Fibroblast of lung (primary cell): Measurements from ENCODE around the gene SPATC1L. TPM values are rescaled to one million over a fixed set of nuclear protein-coding genes. Genes with fewer than 3 reads are reported as not detected.

Source experiments
- DNase-seq, 2 donors: peaks; one replicate each; pipeline versions ENCODE4 v3.0.0 to v3.0.0-alpha.2; 2010; ENCODE audit warnings: low read depth in 2 of 2
- H2AFZ ChIP-seq: 2 replicates; pipeline ENCODE4 v1.5.1; 2012; ENCODE audit warnings: low read length, control low read depth, inconsistent platforms
- H3K27ac ChIP-seq: 2 replicates; pipeline ENCODE4 v1.5.1; 2011; ENCODE audit warnings: low read length, control low read depth; ENCODE audit not compliant: insufficient read depth
- H3K27me3 ChIP-seq: 2 replicates; pipeline ENCODE4 v1.5.1; 2011; ENCODE audit warnings: mild to moderate bottlenecking, low read length; ENCODE audit not compliant: control insufficient read depth, insufficient read depth
- H3K36me3 ChIP-seq: 2 replicates; pipeline ENCODE4 v1.5.1; 2011; ENCODE audit warnings: low read length; ENCODE audit not compliant: control insufficient read depth, insufficient read depth
- H3K4me1 ChIP-seq: 2 replicates; pipeline ENCODE4 v1.5.1; 2011; ENCODE audit warnings: low read length; ENCODE audit not compliant: control insufficient read depth, insufficient read depth; ENCODE audit errors: extremely low read depth
- H3K4me2 ChIP-seq: 2 replicates; pipeline ENCODE4 v1.5.1; 2011; ENCODE audit warnings: low read length, control low read depth; ENCODE audit not compliant: insufficient read depth; ENCODE audit errors: extremely low read depth
- H3K4me3 ChIP-seq, 4 experiments: fragments of 200-600 bp in 1 of 4; sonication (generic) in 1 of 4; replicated peaks in 1 of 4; 2 replicates each; pipeline ENCODE4 v1.5.1; 2011 to 2016; ENCODE audit warnings: low read length in 4 of 4, low read depth in 3 of 4, mild to moderate bottlenecking in 3 of 4, control low read depth in 2 of 4, inconsistent platforms in 1 of 4, mixed read lengths in 1 of 4; ENCODE audit not compliant: insufficient read depth in 1 of 4; ENCODE audit errors: control extremely low read depth in 1 of 4
- H3K79me2 ChIP-seq: 2 replicates; pipeline ENCODE4 v1.5.1; 2012; ENCODE audit warnings: mild to moderate bottlenecking, low read length, inconsistent platforms; ENCODE audit not compliant: control insufficient read depth, insufficient read depth
- H3K9ac ChIP-seq: 2 replicates; pipeline ENCODE4 v1.5.1; 2011; ENCODE audit warnings: mild to moderate bottlenecking, low read length, control low read depth; ENCODE audit not compliant: insufficient read depth
- H3K9me3 ChIP-seq: 2 replicates; pipeline ENCODE4 v1.5.1; 2012; ENCODE audit warnings: low read depth, low read length; ENCODE audit not compliant: control insufficient read depth, insufficient read depth
- H4K20me1 ChIP-seq: 2 replicates; pipeline ENCODE4 v1.5.1; 2011; ENCODE audit warnings: low read length; ENCODE audit not compliant: control insufficient read depth, insufficient read depth; ENCODE audit errors: extremely low read depth
- EZH2 ChIP-seq: IDR thresholded peaks from 2 replicates; pipeline ENCODE4 v1.5.1; 2012; ENCODE audit warnings: low read length, control low read depth, mild to moderate bottlenecking; ENCODE audit errors: missing control alignments
- polyA plus RNA-seq, 2 donors: library from polyadenylated mRNA; depleted of rRNA in 1 of 2; stranded (reverse) in 1 of 2; unstranded in 1 of 2; fragments of >200 nt; gene quantifications; 2 replicates each; pipeline ENCODE4 v1.2.1, GENCODE V29; 2011 to 2012; ENCODE audit warnings: missing spikeins in 1 of 2
- total RNA-seq: library from RNA; depleted of rRNA; stranded (reverse); fragments of >200 nt; gene quantifications from 2 replicates; pipeline ENCODE4 v1.2.1, GENCODE V29; 2014
- TF ChIP-seq, protein P1 (sequence below), 2 donors: IDR thresholded peaks in 1 of 2; conservative IDR thresholded peaks in 1 of 2; 1 replicate in 1 of 2; 2 replicates in 1 of 2; pipeline ENCODE4 v1.5.1; 2011 to 2012; ENCODE audit warnings: low read length in 2 of 2, control low read depth in 1 of 2, inconsistent platforms in 1 of 2, low read depth in 1 of 2, mild to moderate bottlenecking in 1 of 2

SPATC1L gene
- total and polyA plus RNA-seq, 2 donors (not counting 1 experiment from before 2014, with no cell fraction given), result 2.9 to 9.6 TPM

DNA sequence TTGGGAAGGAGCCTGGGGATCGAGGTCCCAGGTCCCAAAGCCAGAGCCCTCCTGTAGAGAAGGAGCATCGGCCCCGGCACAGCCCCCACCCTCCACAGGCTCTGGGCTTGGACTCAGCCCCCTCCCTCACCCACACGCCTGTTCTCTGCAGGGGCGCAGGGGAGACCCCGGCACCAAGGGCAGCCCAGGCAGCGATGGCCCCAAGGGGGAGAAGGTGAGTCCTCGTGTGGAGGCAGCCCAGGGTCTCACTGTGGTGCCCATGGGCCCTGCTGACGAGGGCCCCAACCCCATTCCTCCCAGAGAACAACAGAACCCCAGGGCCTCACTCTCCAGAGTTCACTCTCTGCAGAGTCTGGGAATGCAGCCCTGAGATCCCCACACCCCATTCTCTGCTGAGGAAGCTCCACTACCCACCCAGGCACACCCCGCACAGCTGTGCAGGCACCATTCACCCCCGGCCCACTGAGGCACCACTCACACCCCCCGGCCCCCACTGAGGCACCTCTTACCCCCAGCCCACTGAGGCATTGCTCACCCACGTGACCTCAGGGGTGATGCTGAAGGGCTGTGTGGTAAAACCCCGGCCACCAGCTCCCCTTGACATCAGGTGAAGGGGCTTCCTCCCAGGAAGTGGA lies 64.5 kb downstream of the SPATC1L start:
- no peaks in the 10 kb centered on the region for H4K20me1 ChIP-seq
- TF ChIP-seq, protein P1, sequence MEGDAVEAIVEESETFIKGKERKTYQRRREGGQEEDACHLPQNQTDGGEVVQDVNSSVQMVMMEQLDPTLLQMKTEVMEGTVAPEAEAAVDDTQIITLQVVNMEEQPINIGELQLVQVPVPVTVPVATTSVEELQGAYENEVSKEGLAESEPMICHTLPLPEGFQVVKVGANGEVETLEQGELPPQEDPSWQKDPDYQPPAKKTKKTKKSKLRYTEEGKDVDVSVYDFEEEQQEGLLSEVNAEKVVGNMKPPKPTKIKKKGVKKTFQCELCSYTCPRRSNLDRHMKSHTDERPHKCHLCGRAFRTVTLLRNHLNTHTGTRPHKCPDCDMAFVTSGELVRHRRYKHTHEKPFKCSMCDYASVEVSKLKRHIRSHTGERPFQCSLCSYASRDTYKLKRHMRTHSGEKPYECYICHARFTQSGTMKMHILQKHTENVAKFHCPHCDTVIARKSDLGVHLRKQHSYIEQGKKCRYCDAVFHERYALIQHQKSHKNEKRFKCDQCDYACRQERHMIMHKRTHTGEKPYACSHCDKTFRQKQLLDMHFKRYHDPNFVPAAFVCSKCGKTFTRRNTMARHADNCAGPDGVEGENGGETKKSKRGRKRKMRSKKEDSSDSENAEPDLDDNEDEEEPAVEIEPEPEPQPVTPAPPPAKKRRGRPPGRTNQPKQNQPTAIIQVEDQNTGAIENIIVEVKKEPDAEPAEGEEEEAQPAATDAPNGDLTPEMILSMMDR (conservative IDR thresholded peaks at IDR 0.05 in 1 of 2, IDR thresholded peaks at IDR 0.05 in 1 of 2; ENCODE audit: low read depth in 1 of 2, low read length in 2 of 2), result no peak
- no peak for TF ChIP-seq EZH2
- H3K4me2 ChIP-seq, result no peak overlapping the region
- DNase-seq, result no peak
- no peaks in the 10 kb centered on the region for H3K27me3 ChIP-seq
- H3K9me3 ChIP-seq, result no peaks in the 10 kb centered on the region
- no peak overlapping the region for H3K9ac ChIP-seq
- H2AFZ ChIP-seq, result no peak overlapping the region
- H3K79me2 ChIP-seq, result peaks cover 41% of the 10 kb centered on the region
- H3K4me3 ChIP-seq, result no peak overlapping the region
- H3K36me3 ChIP-seq, result peaks cover 79% of the 10 kb centered on the region
- H3K27ac ChIP-seq, result no peak overlapping the region
- H3K4me1 ChIP-seq, result no peaks in the 10 kb centered on the region

DNA sequence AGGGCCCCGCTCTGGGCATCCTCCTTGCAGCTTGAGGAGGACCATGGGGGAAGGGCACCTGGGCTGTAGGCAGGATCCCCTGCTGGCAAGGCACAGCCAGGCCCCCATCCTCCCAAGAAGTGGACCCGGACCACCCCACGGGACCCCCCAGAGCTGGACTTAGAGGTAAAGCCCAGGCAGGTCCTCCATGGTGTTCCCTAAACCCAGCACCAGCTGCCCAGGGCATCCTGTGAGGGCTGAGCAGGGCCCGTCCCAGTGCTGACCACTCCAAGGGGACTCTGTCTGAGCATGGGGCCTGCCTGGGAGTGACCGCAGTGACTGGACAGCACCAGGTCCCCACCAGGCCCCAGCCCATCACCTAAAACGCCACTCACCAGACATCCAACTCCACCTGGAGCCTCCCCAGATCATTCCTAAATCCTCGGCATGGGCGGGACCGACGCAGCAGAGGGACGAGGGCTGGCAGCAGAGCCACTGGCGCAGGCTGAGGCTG lies 65.1 kb downstream of the SPATC1L start:
- no peak overlapping the region for H3K4me3 ChIP-seq
- no peak for DNase-seq
- H3K9me3 ChIP-seq, result no peaks in the 10 kb centered on the region
- H3K79me2 ChIP-seq, result peaks cover 41% of the 10 kb centered on the region
- peaks cover 77% of the 10 kb centered on the region for H3K36me3 ChIP-seq
- H2AFZ ChIP-seq, result no peak overlapping the region
- H3K4me2 ChIP-seq, result no peak overlapping the region
- H3K4me1 ChIP-seq, result no peaks in the 10 kb centered on the region
- no peak overlapping the region for H3K27ac ChIP-seq
- H3K27me3 ChIP-seq, result no peaks in the 10 kb centered on the region
- TF ChIP-seq EZH2, result no peak
- TF ChIP-seq, protein P1 (conservative IDR thresholded peaks at IDR 0.05 in 1 of 2, IDR thresholded peaks at IDR 0.05 in 1 of 2; ENCODE audit: low read depth in 1 of 2, low read length in 2 of 2), result no peak
- no peaks in the 10 kb centered on the region for H4K20me1 ChIP-seq
- no peak overlapping the region for H3K9ac ChIP-seq

DNA sequence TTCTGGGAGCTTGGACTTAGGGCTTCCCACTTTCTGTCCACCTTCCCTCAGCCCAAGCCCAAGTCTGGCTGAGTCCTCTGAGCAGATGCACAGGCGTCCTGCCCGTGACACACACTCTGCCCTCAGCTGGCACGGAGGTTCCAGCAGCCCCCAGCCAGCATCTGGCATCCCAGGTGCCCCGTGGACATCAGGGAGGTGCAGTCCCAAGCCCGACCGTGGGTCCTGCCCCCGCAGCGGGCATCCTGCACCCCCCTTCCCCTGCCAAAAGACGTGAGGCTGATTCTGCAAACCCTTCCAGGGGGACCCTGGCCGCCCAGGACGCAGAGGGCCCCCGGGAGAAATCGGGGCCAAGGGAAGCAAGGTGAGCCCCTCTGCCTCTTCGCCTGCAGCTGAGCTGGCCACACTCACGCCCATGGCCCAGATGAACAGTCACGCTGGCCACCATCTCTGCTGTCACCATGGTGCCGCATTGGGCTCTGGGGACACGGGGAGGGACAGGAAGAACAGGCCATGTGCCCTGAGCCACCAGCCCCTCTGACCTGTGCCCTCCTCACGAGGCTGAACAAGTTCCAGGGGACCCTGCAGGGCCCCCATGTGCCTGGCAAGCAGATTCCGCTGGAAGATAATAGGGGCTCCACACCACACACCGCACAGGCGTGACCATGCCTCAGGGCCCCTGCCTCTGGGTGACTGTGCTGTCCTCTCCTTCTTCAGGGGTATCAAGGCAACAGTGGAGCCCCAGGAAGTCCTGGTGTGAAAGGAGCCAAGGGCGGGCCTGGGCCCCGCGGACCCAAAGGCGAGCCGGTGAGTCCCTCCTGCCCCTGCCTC lies 65.7 kb downstream of the SPATC1L start:
- no peaks in the 10 kb centered on the region for H3K9me3 ChIP-seq
- no peak overlapping the region for H3K4me2 ChIP-seq
- no peak for DNase-seq
- H3K4me3 ChIP-seq, result no peak overlapping the region
- H3K9ac ChIP-seq, result no peak overlapping the region
- peaks cover 76% of the 10 kb centered on the region for H3K36me3 ChIP-seq
- no peak overlapping the region for H2AFZ ChIP-seq
- no peaks in the 10 kb centered on the region for H4K20me1 ChIP-seq
- H3K27me3 ChIP-seq, result no peaks in the 10 kb centered on the region
- H3K79me2 ChIP-seq, result peaks cover 44% of the 10 kb centered on the region
- no peak overlapping the region for H3K27ac ChIP-seq
- TF ChIP-seq, protein P1 (conservative IDR thresholded peaks at IDR 0.05 in 1 of 2, IDR thresholded peaks at IDR 0.05 in 1 of 2; ENCODE audit: low read depth in 1 of 2, low read length in 2 of 2), result no peak
- TF ChIP-seq EZH2, result no peak
- H3K4me1 ChIP-seq, result no peaks in the 10 kb centered on the region
